Right lobe of liver (tissue), 4 donors: ENCODE measurements around the gene MTFMT.

Experiments used
- CTCF ChIP-seq, 4 donors: fragments of 200-600 bp in 3 of 4; fragments of 450-650 bp in 1 of 4; IDR thresholded peaks; one replicate each; pipeline versions ENCODE4 v1.5.1 to v1.8.0; 2016 to 2022; ENCODE audit warnings: antibody characterized with exemption in 4 of 4, mild to moderate bottlenecking in 2 of 4
- POLR2A ChIP-seq: fragments of 450-650 bp; IDR thresholded peaks from one replicate; pipeline ENCODE4 v1.6.1; 2017; ENCODE audit warnings: antibody characterized with exemption, mild to moderate bottlenecking
- donor health status: DM: no; HTN: no; CAD: no.
- donor health status: DM: no; HTN: no; CAD: no.
- donor health status: DM: no; HTN: yes; CAD: no.

GRCh38 chr15:65068403-65068788 lies 39.0 kb upstream of the MTFMT start:
- TF ChIP-seq CTCF (IDR thresholded peaks at IDR 0.05), result no peak
- TF ChIP-seq POLR2A, result no peak
